ENCODE results near the gene VCAM1.

DNA sequence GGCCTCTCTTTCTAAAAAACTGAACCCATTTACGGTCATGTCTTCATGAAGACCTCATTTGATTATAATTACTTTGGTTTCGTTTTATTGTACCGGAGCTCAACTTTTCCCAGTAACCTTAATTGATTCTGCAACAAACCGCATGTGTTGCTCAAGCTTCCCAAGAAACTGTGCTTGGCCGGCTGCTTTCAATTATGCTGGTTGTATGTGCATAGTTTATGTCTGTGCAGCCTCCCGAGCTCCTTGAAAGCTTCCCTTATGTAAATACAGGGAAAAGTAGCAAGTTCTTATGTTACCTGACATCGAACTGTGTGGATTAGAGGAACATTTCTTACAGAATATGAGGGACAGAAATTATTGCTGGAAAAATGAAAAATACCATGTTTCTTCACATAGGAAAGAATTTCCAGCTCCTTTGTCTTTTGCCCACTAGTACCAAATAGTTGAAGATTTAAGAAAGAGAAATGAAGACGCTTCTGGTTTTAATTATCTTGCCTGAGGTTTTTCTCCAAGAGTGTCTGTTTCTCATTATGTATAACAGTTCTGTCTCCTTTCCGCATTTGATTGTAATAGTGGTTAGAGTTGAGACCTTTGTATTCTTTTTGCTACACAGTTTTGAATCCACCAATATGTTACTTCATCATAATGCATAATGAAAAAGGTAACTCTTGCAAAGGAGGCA is 2.1 kb downstream of the VCAM1 start:
- TF ChIP-seq, protein P1, sequence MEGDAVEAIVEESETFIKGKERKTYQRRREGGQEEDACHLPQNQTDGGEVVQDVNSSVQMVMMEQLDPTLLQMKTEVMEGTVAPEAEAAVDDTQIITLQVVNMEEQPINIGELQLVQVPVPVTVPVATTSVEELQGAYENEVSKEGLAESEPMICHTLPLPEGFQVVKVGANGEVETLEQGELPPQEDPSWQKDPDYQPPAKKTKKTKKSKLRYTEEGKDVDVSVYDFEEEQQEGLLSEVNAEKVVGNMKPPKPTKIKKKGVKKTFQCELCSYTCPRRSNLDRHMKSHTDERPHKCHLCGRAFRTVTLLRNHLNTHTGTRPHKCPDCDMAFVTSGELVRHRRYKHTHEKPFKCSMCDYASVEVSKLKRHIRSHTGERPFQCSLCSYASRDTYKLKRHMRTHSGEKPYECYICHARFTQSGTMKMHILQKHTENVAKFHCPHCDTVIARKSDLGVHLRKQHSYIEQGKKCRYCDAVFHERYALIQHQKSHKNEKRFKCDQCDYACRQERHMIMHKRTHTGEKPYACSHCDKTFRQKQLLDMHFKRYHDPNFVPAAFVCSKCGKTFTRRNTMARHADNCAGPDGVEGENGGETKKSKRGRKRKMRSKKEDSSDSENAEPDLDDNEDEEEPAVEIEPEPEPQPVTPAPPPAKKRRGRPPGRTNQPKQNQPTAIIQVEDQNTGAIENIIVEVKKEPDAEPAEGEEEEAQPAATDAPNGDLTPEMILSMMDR (IDR thresholded peaks at IDR 0.05) = no peak
- TF ChIP-seq POLR2A (IDR thresholded peaks at IDR 0.05) (no peak), POLR2AphosphoS5 (IDR thresholded peaks at IDR 0.05) (peak in 1 of 3 donors; percentile 12)

All from stomach (tissue), 4 donors.